ENCODE results near the gene PSORS1C1.

PSORS1C1 gene

GRCh38 chr6:31096656-31097055, 17.9 kb upstream of the PSORS1C1 start:
- no peak for DNase-seq

DNA sequence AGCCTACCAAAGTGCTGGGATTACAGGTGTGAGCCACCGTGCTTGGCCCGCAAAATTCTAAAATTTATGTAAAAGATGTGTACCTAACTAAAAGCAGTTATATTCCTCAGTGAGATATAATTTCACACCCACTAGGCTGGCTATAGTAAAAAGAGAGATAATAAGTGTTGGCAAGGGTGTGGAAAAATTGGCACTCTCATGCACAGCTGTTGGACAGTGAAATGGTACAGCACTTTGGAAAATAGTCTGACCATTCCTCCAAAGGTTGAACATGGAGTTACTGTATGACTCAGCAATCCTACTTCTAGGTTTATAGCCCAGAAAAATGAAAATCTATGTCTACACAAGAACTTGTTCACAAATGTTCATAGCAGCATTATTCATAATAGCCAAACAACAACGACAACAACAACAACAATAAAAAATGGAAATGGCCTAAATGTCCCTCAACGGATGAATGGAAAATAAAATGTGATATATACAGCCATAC, 16.1 kb upstream of the PSORS1C1 start:
- DNase-seq: no peak

GRCh38 chr6:31103136-31103535, 11.5 kb upstream of the PSORS1C1 start:
- DNase-seq: no peak

- DNase-seq: no peak
These were observed 7.5 kb upstream of the PSORS1C1 start for GRCh38 chr6:31107052-31107451.

DNA sequence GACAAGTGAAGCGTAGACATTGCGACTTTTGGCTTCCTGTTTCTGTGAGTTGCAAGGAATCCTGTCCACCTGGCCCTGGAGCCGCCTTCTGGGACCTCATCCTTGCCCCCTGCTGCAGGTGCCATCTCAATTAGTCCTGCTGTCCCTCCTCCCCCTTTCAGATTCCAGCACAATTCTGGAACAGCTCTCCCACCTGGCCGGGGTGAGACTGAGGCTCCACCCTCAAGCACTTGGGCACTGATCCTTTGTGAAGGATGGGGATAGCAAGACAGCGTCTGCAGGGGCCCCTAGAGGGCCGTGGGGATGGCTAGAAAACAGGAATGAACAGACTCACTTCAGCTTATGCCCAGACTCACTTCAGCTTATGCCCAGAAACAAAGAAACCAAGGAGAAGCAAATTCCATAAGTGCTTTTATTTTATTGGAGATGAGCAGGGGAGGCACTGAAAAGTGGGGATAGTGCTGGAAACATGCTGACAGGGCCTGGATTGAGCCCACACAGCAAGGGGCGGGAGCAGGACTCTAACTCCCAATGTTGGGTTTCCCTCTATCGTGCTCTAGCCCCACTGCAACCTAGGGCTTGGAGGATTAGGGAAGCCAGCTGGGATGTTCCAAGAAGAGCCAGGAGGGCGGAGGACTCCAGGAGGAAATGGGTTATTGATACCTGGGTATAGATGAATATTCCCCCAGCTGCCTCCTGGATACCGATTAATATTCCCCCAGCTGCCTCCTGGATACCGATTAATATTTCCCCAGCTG, 3.6 kb upstream of the PSORS1C1 start:
- DNase-seq: no peak

DNA sequence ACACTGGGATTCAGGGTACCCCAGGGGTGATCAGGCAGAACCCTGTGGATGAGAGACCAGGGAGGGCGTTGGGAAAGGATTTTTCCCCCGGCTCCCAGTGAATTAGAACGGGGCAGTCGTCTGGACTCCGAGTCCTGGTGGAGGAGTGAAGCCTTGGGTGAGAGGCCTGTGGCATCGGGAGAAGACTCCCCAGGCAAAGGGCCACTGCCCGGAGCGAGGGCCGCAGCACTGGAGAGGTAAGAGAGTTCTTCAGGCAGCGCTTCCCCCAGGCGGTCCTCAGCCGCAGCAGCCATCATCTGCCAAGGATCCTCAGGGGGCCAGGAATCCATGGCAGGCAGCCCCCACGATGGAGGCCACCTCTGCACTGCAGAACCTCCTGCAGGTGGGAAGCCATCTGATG, 2.9 kb upstream of the PSORS1C1 start:
- no peak for DNase-seq

GRCh38 chr6:31112478-31112877, 2.1 kb upstream of the PSORS1C1 start, which contains the start of gene C6orf15:
Gene C6orf15, minus strand, starts transcription at chr6:31112575. Its CDS starts 20 bp downstream, at chr6:31112555.
- no peak for DNase-seq

DNA sequence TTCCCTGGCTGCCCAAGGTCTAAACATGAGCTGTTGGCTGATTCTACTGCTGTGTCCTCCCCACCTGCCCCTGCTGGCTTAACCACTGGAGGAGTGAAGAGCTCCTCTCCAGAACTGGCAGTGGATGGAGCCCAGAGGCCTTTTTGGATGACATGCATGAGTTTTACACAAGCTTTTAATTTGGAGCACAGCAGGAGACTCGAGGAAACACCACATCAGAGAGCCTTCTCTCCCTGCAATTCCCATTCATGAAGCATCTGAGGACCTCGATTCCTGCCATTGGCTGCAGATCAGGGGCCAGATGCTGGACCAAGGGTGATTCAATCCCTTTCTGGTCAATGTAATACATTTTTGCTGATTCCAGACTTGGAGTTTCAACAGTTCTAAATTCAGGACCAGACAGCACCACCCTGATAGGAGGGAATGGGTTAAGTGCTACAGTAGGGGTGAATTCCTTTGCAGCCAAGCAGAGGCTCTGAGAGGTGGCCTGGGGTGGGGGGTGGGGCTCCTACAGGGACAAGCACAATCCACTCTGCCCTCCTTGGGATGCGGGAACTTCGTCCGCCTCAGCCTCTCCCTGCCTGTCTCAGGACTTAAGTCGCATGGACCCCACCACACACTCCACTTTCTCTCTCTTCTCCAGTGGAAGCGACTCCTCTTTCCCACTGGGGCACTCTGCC, 599 bp upstream of the PSORS1C1 start:
- peak; percentile 67 for DNase-seq

GRCh38 chr6:31114970-31115849, 610 bp downstream of the PSORS1C1 start:
- no peak for DNase-seq

DNA sequence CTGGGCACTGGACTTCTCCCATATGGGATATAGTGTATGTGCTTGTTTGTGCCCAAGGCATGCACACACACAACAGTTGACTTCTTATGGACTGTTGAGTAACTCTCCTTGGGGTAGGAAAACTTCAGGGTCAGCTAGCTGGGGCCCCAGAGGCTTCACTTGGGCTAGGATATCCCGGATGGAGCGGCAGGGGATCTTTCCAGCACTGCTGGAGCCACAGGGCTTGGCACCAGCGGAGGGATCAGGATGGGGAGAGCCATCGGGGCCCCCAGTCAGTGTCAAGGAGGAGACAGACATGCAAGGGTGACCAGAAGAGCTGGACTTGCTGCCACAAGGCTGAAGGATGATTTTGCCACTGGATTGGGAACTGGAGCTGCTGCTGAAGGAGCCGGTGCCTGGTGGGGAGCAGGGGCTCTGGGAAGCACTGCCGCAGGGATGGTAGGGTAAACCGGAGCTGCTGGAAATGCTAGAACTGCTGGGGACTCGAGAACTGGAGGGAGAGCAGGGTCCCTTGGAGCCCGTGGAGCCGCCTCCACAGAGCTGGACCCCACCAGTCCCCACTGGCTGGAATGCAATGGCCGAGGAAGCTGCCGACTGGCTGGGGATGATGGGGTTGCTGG, 1.5 kb downstream of the PSORS1C1 start:
- DNase-seq: no peak

GRCh38 chr6:31116661-31117385, 2.2 kb downstream of the PSORS1C1 start:
- DNase-seq: no peak

GRCh38 chr6:31118178-31118577, 3.6 kb downstream of the PSORS1C1 start:
- no peak for DNase-seq

- DNase-seq: no peak
These were observed 5.7 kb downstream of the PSORS1C1 start, which contains the start of gene CDSN for GRCh38 chr6:31120151-31120915. Gene CDSN, minus strand, starts transcription at chr6:31120446. Its CDS starts 27 bp downstream, at chr6:31120419.

GRCh38 chr6:31121131-31121790, 6.7 kb downstream of the PSORS1C1 start:
- no peak for DNase-seq

GRCh38 chr6:31122791-31123706, 8.4 kb downstream of the PSORS1C1 start:
- DNase-seq: peak; percentile 83

GRCh38 chr6:31125162-31125561, 10.6 kb downstream of the PSORS1C1 start:
- DNase-seq: peak; percentile 77

GRCh38 chr6:31125586-31126363, 11.2 kb downstream of the PSORS1C1 start:
- DNase-seq: no peak

- peak; percentile 13 for DNase-seq
These were observed 12.0 kb downstream of the PSORS1C1 start for GRCh38 chr6:31126396-31127175.
